ENCODE results near the gene UBE4A. TPM values are rescaled to one million over a fixed set of nuclear protein-coding genes. Genes with fewer than 3 reads are reported as not detected.

UBE4A gene
- total RNA-seq, 1 experiment from 2014 or later: 57.9 TPM

DNA sequence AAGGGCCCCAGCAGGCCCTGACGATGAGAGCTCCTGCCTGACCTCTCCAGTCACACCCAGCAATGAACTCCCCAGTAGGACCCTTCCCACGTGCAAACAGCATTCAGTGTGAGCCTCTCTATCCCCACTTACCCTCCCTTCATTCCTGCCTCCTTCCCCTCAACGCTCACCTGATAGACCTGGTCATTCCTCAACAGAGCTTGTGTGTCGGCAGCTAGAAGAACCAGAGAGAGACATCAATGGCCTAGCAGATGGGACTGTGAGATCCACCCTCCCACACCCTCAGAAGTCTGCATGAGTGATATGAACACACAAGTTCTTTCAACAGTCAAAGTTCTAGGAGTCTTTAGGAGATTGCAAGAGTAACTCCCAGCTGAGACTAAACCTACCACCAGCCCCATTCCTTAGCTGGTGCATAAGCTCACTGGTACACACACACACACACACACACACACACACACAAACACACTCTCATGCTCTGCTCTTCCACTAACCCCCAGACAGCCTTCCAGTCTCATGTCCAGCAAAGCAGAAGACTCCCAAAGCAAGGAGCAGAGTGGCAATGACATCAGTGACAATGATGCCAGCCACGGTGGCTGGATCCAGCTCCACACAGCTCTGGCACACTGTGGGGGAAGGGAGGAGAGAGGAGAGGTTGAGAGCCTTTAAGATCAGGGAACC lies 20.0 kb upstream of the UBE4A start:
- no peak for ATAC-seq
- TF ChIP-seq REST (IDR thresholded peaks at IDR 0.05; ENCODE audit: insufficient read depth in 1 of 2, low read depth in 2 of 2, low read length in 1 of 2) (no peak), POLR2AphosphoS5 (IDR thresholded peaks at IDR 0.05; ENCODE audit: low read depth, low read length) (no peak), SIN3A (IDR thresholded peaks at IDR 0.05; ENCODE audit: borderline replicate concordance, insufficient read depth, low read depth, low read length) (no peak), TCF7L2 (IDR thresholded peaks at IDR 0.05; ENCODE audit: low read depth, low read length) (no peak)
- TF ChIP-seq, protein P1, sequence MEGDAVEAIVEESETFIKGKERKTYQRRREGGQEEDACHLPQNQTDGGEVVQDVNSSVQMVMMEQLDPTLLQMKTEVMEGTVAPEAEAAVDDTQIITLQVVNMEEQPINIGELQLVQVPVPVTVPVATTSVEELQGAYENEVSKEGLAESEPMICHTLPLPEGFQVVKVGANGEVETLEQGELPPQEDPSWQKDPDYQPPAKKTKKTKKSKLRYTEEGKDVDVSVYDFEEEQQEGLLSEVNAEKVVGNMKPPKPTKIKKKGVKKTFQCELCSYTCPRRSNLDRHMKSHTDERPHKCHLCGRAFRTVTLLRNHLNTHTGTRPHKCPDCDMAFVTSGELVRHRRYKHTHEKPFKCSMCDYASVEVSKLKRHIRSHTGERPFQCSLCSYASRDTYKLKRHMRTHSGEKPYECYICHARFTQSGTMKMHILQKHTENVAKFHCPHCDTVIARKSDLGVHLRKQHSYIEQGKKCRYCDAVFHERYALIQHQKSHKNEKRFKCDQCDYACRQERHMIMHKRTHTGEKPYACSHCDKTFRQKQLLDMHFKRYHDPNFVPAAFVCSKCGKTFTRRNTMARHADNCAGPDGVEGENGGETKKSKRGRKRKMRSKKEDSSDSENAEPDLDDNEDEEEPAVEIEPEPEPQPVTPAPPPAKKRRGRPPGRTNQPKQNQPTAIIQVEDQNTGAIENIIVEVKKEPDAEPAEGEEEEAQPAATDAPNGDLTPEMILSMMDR (IDR thresholded peaks at IDR 0.05): no peak
- intact Hi-C loops (cut with micrococcal nuclease; ENCODE audit: unreplicated experiment): no loop called here
- Histone ChIP-seq H3K27me3 (ENCODE audit: control insufficient read depth, insufficient read depth, low read length) (no peaks in the 10 kb centered on the region), H3K9me3 (ENCODE audit: control insufficient read depth, insufficient read depth, low read depth, low read length) (no peaks in the 10 kb centered on the region), H3K36me3 (ENCODE audit: control insufficient read depth, insufficient read depth, low read length) (no peaks in the 10 kb centered on the region), H3K4me1 (ENCODE audit: control insufficient read depth, insufficient read depth, low read length) (no peaks in the 10 kb centered on the region), H3K4me3 (ENCODE audit: low read depth in 2 of 2, low read length in 2 of 2) (no peak overlapping the region), H3K27ac (ENCODE audit: low read length) (no peak overlapping the region)
- DNase-seq (ENCODE audit: low read depth, low spot score): no peak
- in situ Hi-C loops (cut with HindIII; ENCODE audit: low pct_unique_long_range_greater_than_20kb, low sequenced_read_pairs): no loop called here
- CTCF ChIA-PET: interaction anchor here (0.7 kb wide), 2 partner anchors 13 to 221 kb away, joined by 3 to 4 read pairs; no protein-coding TSS in a partner anchor
- POLR2A ChIA-PET: interaction anchor here (0.6 kb wide), 1 partner anchor 16 kb away, joined by 3 read pairs; no protein-coding TSS in a partner anchor
- BruUV-seq (replicated peaks): no TSS peak

DNA sequence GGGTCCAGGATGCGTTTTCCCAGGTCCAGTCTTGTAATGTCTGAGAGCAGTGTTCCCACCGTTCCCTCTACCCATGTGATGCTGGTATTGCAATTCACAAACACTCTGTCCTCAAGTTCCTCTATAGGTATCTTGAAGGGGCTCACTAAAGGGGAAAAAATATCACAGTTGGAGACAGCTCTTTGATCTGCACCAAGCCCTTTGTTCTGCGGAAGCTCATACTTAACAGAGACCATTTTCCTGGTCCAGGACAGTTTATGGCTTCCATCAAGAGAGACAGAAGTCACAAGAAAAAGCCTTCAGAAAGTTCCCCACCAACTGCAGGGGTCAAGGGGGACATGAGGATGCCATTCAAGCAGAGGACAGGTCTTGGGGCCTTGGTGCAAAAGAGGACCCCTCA lies 19.0 kb upstream of the UBE4A start:
- TF ChIP-seq, protein P1 (IDR thresholded peaks at IDR 0.05): no peak
- TF ChIP-seq REST (IDR thresholded peaks at IDR 0.05; ENCODE audit: insufficient read depth in 1 of 2, low read depth in 2 of 2, low read length in 1 of 2): no peak
- BruUV-seq (replicated peaks): no TSS peak
- H3K36me3 ChIP-seq (ENCODE audit: control insufficient read depth, insufficient read depth, low read length): no peaks in the 10 kb centered on the region
- in situ Hi-C loops (cut with HindIII; ENCODE audit: low pct_unique_long_range_greater_than_20kb, low sequenced_read_pairs) (no loop called here), intact Hi-C loops (cut with micrococcal nuclease; ENCODE audit: unreplicated experiment) (no loop called here)
- DNase-seq (ENCODE audit: low read depth, low spot score) (no peak), ATAC-seq (no peak)
- ChIA-PET POLR2A (interaction anchor here (0.6 kb wide), 1 partner anchor 168 kb away, joined by 4 read pairs; no protein-coding TSS in a partner anchor), CTCF (interaction anchor here (0.6 kb wide), 1 partner anchor 333 kb away, joined by 3 read pairs; no protein-coding TSS in a partner anchor)
- H3K27me3 ChIP-seq (ENCODE audit: control insufficient read depth, insufficient read depth, low read length): peaks cover 2% of the 10 kb centered on the region; the same call in 1 of the 2 replicates
- H3K27ac ChIP-seq (ENCODE audit: low read length): no peak overlapping the region
- no peaks in the 10 kb centered on the region for H3K4me1 ChIP-seq (ENCODE audit: control insufficient read depth, insufficient read depth, low read length)
- H3K4me3 ChIP-seq (ENCODE audit: low read depth in 2 of 2, low read length in 2 of 2): no peak overlapping the region
- H3K9me3 ChIP-seq (ENCODE audit: control insufficient read depth, insufficient read depth, low read depth, low read length): no peaks in the 10 kb centered on the region

Data from Panc1 (cell line).